Right lobe of liver (tissue), 6 donors: ENCODE results near the gene LRP2. TPM values are rescaled to one million over a fixed set of nuclear protein-coding genes. Genes with fewer than 3 reads are reported as not detected.

Experiments
- ATAC-seq, 4 donors: fragments of 200-7000 bp; cut with Tn5 transposase; one replicate each; pipeline ENCODE4 v1.9.1; 2020; ENCODE audit warnings: mild to moderate bottlenecking in 4 of 4, moderate library complexity in 4 of 4
- DNase-seq, 3 donors: peaks; one replicate each; pipeline ENCODE4 v3.0.0-alpha.2; 2020
- H3K27ac ChIP-seq, 3 donors: fragments of 200-600 bp; one replicate each; pipeline ENCODE4 v1.8.0; 2022
- H3K27me3 ChIP-seq, 2 donors: fragments of 200-600 bp; one replicate each; pipeline ENCODE4 v1.8.0; 2022
- H3K36me3 ChIP-seq, 4 donors: fragments of 200-600 bp; sonication (generic) in 1 of 4; one replicate each; pipeline versions ENCODE4 v1.5.1 to v1.8.0; 2017 to 2022; ENCODE audit warnings: control low read depth in 1 of 4
- H3K4me1 ChIP-seq, 4 donors: fragments of 200-600 bp; sonication (generic) in 1 of 4; one replicate each; pipeline versions ENCODE4 v1.5.1 to v1.8.0; 2017 to 2022; ENCODE audit warnings: control low read depth in 1 of 4
- H3K4me3 ChIP-seq, 3 donors: fragments of 200-600 bp; one replicate each; pipeline ENCODE4 v1.8.0; 2022
- H3K9me3 ChIP-seq, 4 donors: fragments of 200-600 bp; sonication (generic) in 1 of 4; one replicate each; pipeline versions ENCODE4 v1.5.1 to v1.8.0; 2017 to 2022; ENCODE audit warnings: control low read depth in 1 of 4
- CTCF ChIP-seq, 4 donors: fragments of 200-600 bp in 3 of 4; fragments of 450-650 bp in 1 of 4; IDR thresholded peaks; one replicate each; pipeline versions ENCODE4 v1.5.1 to v1.8.0; 2016 to 2022; ENCODE audit warnings: antibody characterized with exemption in 4 of 4, mild to moderate bottlenecking in 2 of 4
- POLR2A ChIP-seq: fragments of 450-650 bp; IDR thresholded peaks from one replicate; pipeline ENCODE4 v1.6.1; 2017; ENCODE audit warnings: antibody characterized with exemption, mild to moderate bottlenecking
- WGBS: methylation state at CpG from one replicate; pipeline ENCODE4 v1.1.6; 2018; ENCODE audit warnings: low coverage, low lambda C conversion rate; ENCODE audit not compliant: insufficient coverage; ENCODE audit errors: missing lambda C conversion rate; 5-methylcytosine and 5-hydroxymethylcytosine counted together
- intact Hi-C, 2 donors: fragments of 100-400 bp; cut with DNase I; formaldehyde crosslinking; loops; one replicate each; pipeline versions ENCODE4 v1.11.2 to v1.14.1; 2022
- total RNA-seq, 6 experiments: library from RNA; depleted of rRNA in 2 of 6; stranded (reverse); fragments of >200 nt in 2 of 6; fragmentation: NEBNext Ultra II Directional in 3 of 6; extraction: Animal tissue kit (Norgen Biotek cat#: 25700) in 3 of 6; gene quantifications; one replicate each; pipeline versions ENCODE4 v1.1.0 to v1.2.4, GENCODE V29; 2016 to 2023
- donor health status: DM: no; HTN: yes; CAD: no.
- donor health status: DM: no; HTN: no; CAD: no.
- donor health status: DM: no; HTN: no; CAD: no.
- donor health status: DM: no; HTN: yes; CAD: no.
- donor health status: DM: no; HTN: yes; CAD: no.

The LRP2 gene
- total RNA-seq, 6 experiments from 2014 or later = 0.51 to 4.4 (median 1.0) TPM

DNA sequence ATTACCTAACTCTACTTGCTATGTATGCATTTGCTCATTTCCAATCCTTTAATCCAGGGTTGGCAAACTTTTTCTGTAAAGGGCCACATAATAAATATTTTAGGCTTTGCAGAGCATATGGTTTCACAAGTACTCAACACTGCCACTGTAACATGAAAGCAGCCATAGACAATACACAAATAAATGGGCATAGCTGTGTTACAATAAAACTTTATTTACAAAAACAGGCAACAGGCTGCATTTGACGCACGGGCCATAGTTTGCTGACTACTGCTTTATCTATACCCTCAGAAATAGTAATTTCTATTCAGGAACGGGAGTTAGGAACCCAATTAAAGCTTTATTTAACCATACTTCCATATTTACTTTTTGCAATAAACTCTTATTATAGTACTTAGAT lies 154.3 kb downstream of the LRP2 start:
- ATAC-seq = no peak
- no peak overlapping the region for H3K27ac ChIP-seq
- WGBS = 89% methylated on average over 3 of the region's 3 CpGs

DNA sequence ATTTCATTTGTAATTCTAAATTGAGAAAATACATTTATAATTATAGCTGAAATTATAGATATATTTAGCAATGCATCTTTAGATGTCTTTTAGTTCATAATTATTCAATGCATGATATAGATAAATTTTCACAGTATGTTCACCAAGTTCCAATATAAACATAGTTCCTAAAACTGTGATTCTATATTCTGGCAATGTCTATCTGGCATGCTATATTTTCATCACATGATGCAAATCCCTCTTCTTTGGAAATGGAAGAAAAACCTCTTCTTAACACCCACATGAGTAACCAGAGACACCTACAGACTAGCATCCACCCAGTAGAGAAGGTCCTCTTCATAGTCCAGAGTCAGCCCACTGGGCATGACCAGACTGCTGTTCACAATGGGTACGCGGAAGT lies 157.2 kb downstream of the LRP2 start:
- no peaks in the 10 kb centered on the region for H3K27me3 ChIP-seq
- DNase-seq (no peak), ATAC-seq (no peak)
- H3K36me3 ChIP-seq = no peaks in the 10 kb centered on the region
- H3K9me3 ChIP-seq = no peaks in the 10 kb centered on the region
- H3K27ac ChIP-seq = no peak overlapping the region
- WGBS = 71% methylated on average over 2 of the region's 2 CpGs
- H3K4me3 ChIP-seq = no peak overlapping the region
- TF ChIP-seq POLR2A = no peak
- no peak for TF ChIP-seq CTCF (IDR thresholded peaks at IDR 0.05)
- H3K4me1 ChIP-seq = no peaks in the 10 kb centered on the region
- intact Hi-C loops = no loop called here

More for the DNA sequence above, 154.3 kb downstream of the LRP2 start:
- intact Hi-C loops = no loop called here
- Histone ChIP-seq H3K4me3 (no peak overlapping the region), H3K4me1 (no peaks in the 10 kb centered on the region), H3K36me3 (no peaks in the 10 kb centered on the region), H3K9me3 (no peaks in the 10 kb centered on the region), H3K27me3 (no peaks in the 10 kb centered on the region)
- no peak for DNase-seq
- TF ChIP-seq POLR2A (no peak), CTCF (IDR thresholded peaks at IDR 0.05) (no peak)

- DNase-seq (no peak), ATAC-seq (peak; percentile 27 to 78 (median 52))
- WGBS = 55% methylated on average over 8 of the region's 8 CpGs
- Histone ChIP-seq H3K27me3 (no peaks in the 10 kb centered on the region), H3K27ac (no peak overlapping the region), H3K9me3 (no peaks in the 10 kb centered on the region), H3K36me3 (no peaks in the 10 kb centered on the region), H3K4me1 (no peaks in the 10 kb centered on the region), H3K4me3 (no peak overlapping the region)
- TF ChIP-seq POLR2A (no peak), CTCF (IDR thresholded peaks at IDR 0.05) (no peak)
- intact Hi-C loops = no loop called here
Observed at GRCh38 chr2:169203952-169204351, 158.4 kb downstream of the LRP2 start.

GRCh38 chr2:169200756-169201155 lies 161.6 kb downstream of the LRP2 start:
- Histone ChIP-seq H3K9me3 (no peaks in the 10 kb centered on the region), H3K4me3 (no peak overlapping the region), H3K27ac (no peak overlapping the region), H3K4me1 (no peaks in the 10 kb centered on the region), H3K36me3 (no peaks in the 10 kb centered on the region), H3K27me3 (no peaks in the 10 kb centered on the region)
- 84% methylated on average over 3 of the region's 3 CpGs for WGBS
- TF ChIP-seq CTCF (IDR thresholded peaks at IDR 0.05) = no peak
- no peak for TF ChIP-seq POLR2A
- intact Hi-C loops = no loop called here
- DNase-seq = no peak
- no peak for ATAC-seq

DNA sequence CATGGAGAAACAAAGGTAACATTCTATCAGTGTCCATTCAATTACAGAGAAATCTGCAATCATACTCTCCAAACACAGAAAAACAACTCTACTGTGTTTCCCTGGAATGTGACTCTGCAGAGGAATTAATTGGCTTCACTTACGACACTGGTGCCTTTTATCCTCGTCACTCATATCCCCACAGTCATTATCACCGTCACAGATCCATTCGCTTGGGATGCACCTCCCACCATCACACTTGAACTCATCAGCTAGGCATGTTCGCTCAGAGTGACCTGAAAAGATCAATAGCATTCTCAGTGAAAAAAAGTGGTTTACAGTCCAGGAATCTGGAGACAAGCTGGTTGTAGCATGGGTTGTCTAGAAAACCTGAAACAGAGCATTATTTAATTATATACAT lies 168.7 kb downstream of the LRP2 start:
- Histone ChIP-seq H3K4me1 (no peaks in the 10 kb centered on the region), H3K27ac (no peak overlapping the region), H3K4me3 (no peak overlapping the region), H3K27me3 (no peaks in the 10 kb centered on the region), H3K9me3 (no peaks in the 10 kb centered on the region), H3K36me3 (no peaks in the 10 kb centered on the region)
- TF ChIP-seq POLR2A (no peak), CTCF (IDR thresholded peaks at IDR 0.05) (no peak)
- WGBS = 54% methylated on average over 5 of the region's 5 CpGs
- ATAC-seq (no peak), DNase-seq (no peak)
- intact Hi-C loops = no loop called here
